ENCODE measurements around the gene TARP.

- TF ChIP-seq CTCF (IDR thresholded peaks at IDR 0.05) = no peak
- no peak for TF ChIP-seq POLR2AphosphoS5 (IDR thresholded peaks at IDR 0.05; ENCODE audit: insufficient read depth in 1 of 2, low read depth in 1 of 2)
These were observed 7.3 kb upstream of the TARP start for GRCh38 chr7:38280707-38281106.

Measured in vagina (tissue), 2 donors.